ENCODE measurements around the gene CCDC122.

Gene CCDC122

GRCh38 chr13:43802511-43802910 is 77.0 kb downstream of the CCDC122 start:
- no peak for DNase-seq (ENCODE audit: low spot score)

DNA sequence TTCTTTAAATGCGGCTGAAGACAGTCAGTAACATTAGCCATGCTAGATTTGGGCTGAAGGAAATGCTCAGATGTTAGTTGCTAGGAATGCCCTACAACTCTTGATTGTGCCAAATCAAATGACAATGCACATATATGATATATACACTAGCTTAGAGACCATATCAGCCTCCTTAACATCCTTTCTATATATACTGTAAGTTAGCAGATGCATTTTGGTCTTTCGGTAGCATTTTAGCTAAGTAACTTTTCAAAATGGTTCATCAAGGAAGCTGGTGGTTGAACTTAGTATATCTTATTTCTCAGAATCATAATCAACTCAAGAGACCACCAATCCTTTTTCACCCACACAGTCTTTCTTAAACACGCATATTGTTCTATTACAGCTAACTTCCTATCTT is 78.7 kb downstream of the CCDC122 start:
- DNase-seq (ENCODE audit: low spot score), result no peak

- no peak for DNase-seq (ENCODE audit: low spot score)
Measured at GRCh38 chr13:43799191-43799590, 80.3 kb downstream of the CCDC122 start.

- peak; percentile 48 for DNase-seq (ENCODE audit: low spot score)
Measured at GRCh38 chr13:43797869-43798268, 81.7 kb downstream of the CCDC122 start.

DNA sequence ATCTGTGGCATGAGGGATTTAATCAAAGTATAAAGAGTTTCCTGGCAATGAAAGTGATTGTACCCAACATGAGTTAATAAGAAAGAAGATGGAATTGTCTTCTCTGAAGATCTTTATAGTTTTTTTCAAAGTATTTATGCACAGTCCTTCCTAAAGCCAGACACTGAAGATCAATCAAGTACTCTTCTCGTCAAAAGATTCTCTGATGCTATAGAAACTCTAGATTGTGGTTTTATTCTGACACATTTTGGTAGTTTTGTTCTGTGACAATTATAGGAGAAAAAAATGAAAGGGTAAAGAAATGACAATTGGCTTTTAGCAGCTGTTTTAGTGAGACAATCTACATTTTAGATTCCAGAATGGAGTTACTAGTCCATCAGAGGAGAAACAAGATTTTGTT is 82.4 kb downstream of the CCDC122 start:
- DNase-seq (ENCODE audit: low spot score), result no peak

DNA sequence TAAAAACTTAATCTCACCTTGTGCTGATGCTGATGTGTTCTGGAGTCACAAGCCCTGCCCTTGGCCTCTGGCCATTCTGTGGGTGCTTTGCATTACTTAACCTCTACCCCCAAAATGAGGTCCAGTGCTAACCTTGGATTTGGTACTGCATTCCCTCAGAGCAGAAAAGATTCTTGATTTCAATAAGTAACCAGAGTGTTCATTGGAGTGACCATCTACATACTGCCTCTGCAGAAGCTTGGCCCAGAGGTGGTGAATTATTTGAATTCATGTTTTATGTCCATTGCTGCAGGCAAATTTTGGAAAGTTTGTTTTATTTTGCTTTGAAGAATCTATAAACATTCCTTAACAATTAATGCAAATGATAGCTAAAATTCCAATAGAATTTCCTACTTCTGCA is 85.1 kb downstream of the CCDC122 start:
- DNase-seq (ENCODE audit: low spot score), result no peak

- DNase-seq (ENCODE audit: low spot score), result no peak
Measured at GRCh38 chr13:43792076-43792881, 87.3 kb downstream of the CCDC122 start.

GRCh38 chr13:43787997-43788396 is 91.5 kb downstream of the CCDC122 start:
- DNase-seq (ENCODE audit: low spot score), result peak; percentile 55

- no peak for DNase-seq (ENCODE audit: low spot score)
Measured at GRCh38 chr13:43787518-43787891, 92.0 kb downstream of the CCDC122 start.

- peak; percentile 88 for DNase-seq (ENCODE audit: low spot score)
Measured at GRCh38 chr13:43786766-43787517, 92.6 kb downstream of the CCDC122 start, which contains the start of gene ENOX1. TSS of gene ENOX1 (minus strand) at chr13:43786972.

GRCh38 chr13:43786472-43786765 is 93.1 kb downstream of the CCDC122 start:
- no peak for DNase-seq (ENCODE audit: low spot score)
